Natural killer cell (primary cell): ENCODE measurements around the gene DPP9. TPM values are rescaled to one million over a fixed set of nuclear protein-coding genes. Genes with fewer than 3 reads are reported as not detected.

Experiments used
- ATAC-seq, 3 donors: fragments of 150-1000 bp in 2 of 3; fragments of 200-7000 bp in 1 of 3; cut with Tn5 transposase; 1 replicate in 1 of 3; 2 replicates in 2 of 3; pipeline ENCODE4 v1.10.0; 2021; ENCODE audit warnings: mild to moderate bottlenecking in 2 of 3, moderate library complexity in 2 of 3
- DNase-seq, 2 donors: peaks; one replicate each; pipeline versions ENCODE4 v3.0.0 to v3.0.0-alpha.2; 2013 to 2021; ENCODE audit warnings: mixed read lengths in 1 of 2
- H3K27ac ChIP-seq: one replicate; pipeline ENCODE4 v1.5.1; 2013; ENCODE audit warnings: mild to moderate bottlenecking, low read length
- H3K27me3 ChIP-seq: one replicate; pipeline ENCODE4 v1.6.1; 2013; ENCODE audit warnings: low read length; ENCODE audit not compliant: control insufficient read depth, insufficient read depth
- H3K36me3 ChIP-seq: one replicate; pipeline ENCODE4 v1.6.1; 2013; ENCODE audit warnings: low read length; ENCODE audit not compliant: control insufficient read depth, insufficient read depth
- H3K4me1 ChIP-seq: one replicate; pipeline ENCODE4 v1.6.1; 2013; ENCODE audit warnings: low read length; ENCODE audit not compliant: control insufficient read depth, insufficient read depth
- H3K4me3 ChIP-seq: one replicate; pipeline ENCODE4 v1.5.1; 2013; ENCODE audit warnings: low read length
- H3K9me3 ChIP-seq: one replicate; pipeline ENCODE4 v1.6.1; 2013; ENCODE audit warnings: low read length; ENCODE audit not compliant: control insufficient read depth, insufficient read depth
- H3K27ac Mint-ChIP-seq, 2 donors: one replicate each; pipeline ENCODE4 v1.8.0; 2022; ENCODE audit warnings: mild to moderate bottlenecking in 2 of 2, mixed read lengths in 2 of 2, moderate library complexity in 1 of 2
- H3K27me3 Mint-ChIP-seq, 2 donors: one replicate each; pipeline ENCODE4 v1.8.0; 2022; ENCODE audit warnings: low read depth in 2 of 2, mixed read lengths in 2 of 2
- H3K36me3 Mint-ChIP-seq: one replicate; pipeline ENCODE4 v1.8.0; 2022; ENCODE audit warnings: mixed read lengths
- H3K4me1 Mint-ChIP-seq, 2 donors: one replicate each; pipeline ENCODE4 v1.8.0; 2022; ENCODE audit warnings: mixed read lengths in 2 of 2
- H3K4me3 Mint-ChIP-seq: one replicate; pipeline ENCODE4 v1.8.0; 2022; ENCODE audit warnings: mild to moderate bottlenecking, moderate library complexity, mixed read lengths
- H3K9me3 Mint-ChIP-seq, 2 donors: one replicate each; pipeline ENCODE4 v1.8.0; 2022; ENCODE audit warnings: mixed read lengths in 2 of 2
- CTCF ChIP-seq: fragments of 200-600 bp; IDR thresholded peaks from one replicate; pipeline ENCODE4 v1.8.0; 2022; ENCODE audit warnings: antibody characterized with exemption
- WGBS: methylation state at CpG from one replicate; pipeline ENCODE4 v1.1.7; 2013; ENCODE audit warnings: missing lambda C conversion rate; ENCODE audit not compliant: insufficient coverage; 5-methylcytosine and 5-hydroxymethylcytosine counted together
- intact Hi-C: fragments of 100-400 bp; cut with micrococcal nuclease; formaldehyde crosslinking; loops from one replicate; pipeline ENCODE4 v1.14.2; 2022
- total RNA-seq, 4 donors: library from RNA; stranded (reverse); fragments of 120-200 nt in 1 of 4; gene quantifications; one replicate each; pipeline versions ENCODE4 v1.2.3 to v1.2.4, GENCODE V29; 2013 to 2022

The DPP9 gene
- total RNA-seq, 3 donors from 2014 or later (not counting 1 experiment from before 2014, with no cell fraction given): 133 to 183 (median 165) TPM

GRCh38 chr19:4697304-4697703 is 26.3 kb downstream of the DPP9 start:
- Histone ChIP-seq H3K4me1 (no peaks in the 10 kb centered on the region), H3K4me3 (no peak overlapping the region), H3K27me3 (no peaks in the 10 kb centered on the region), H3K36me3 (peaks cover 87% of the 10 kb centered on the region), H3K9me3 (no peaks in the 10 kb centered on the region), H3K27ac (no peak overlapping the region)
- Mint-ChIP-seq H3K27me3 (no peaks in the 10 kb centered on the region), H3K36me3 (no peaks in the 10 kb centered on the region), H3K9me3 (no peaks in the 10 kb centered on the region), H3K27ac (no peak overlapping the region), H3K4me1 (peaks cover 0 to 4% of the 10 kb centered on the region in 2 donors), H3K4me3 (no peak overlapping the region)
- ATAC-seq (no peak), DNase-seq (no peak)
- no peak for TF ChIP-seq CTCF
- WGBS: 98% methylated on average over 14 of the region's 14 CpGs
- intact Hi-C loops: no loop called here

- Mint-ChIP-seq H3K36me3 (no peaks in the 10 kb centered on the region), H3K27me3 (no peaks in the 10 kb centered on the region), H3K9me3 (no peaks in the 10 kb centered on the region), H3K4me3 (no peak overlapping the region), H3K27ac (no peak overlapping the region), H3K4me1 (peaks cover 0 to 4% of the 10 kb centered on the region in 2 donors)
- Histone ChIP-seq H3K9me3 (no peaks in the 10 kb centered on the region), H3K4me1 (no peaks in the 10 kb centered on the region), H3K27ac (no peak overlapping the region), H3K27me3 (no peaks in the 10 kb centered on the region), H3K4me3 (no peak overlapping the region), H3K36me3 (peaks cover 79% of the 10 kb centered on the region)
- DNase-seq (no peak), ATAC-seq (no peak)
- 95% methylated on average over 19 of the region's 19 CpGs for WGBS
- intact Hi-C loops: no loop called here
- TF ChIP-seq CTCF: no peak
These were observed 28.4 kb downstream of the DPP9 start for GRCh38 chr19:4695224-4695731.

- no peak for TF ChIP-seq CTCF
- Histone ChIP-seq H3K4me1 (no peaks in the 10 kb centered on the region), H3K4me3 (no peak overlapping the region), H3K9me3 (no peaks in the 10 kb centered on the region), H3K27ac (no peak overlapping the region), H3K36me3 (peaks cover 78% of the 10 kb centered on the region), H3K27me3 (no peaks in the 10 kb centered on the region)
- ATAC-seq (no peak), DNase-seq (no peak)
- Mint-ChIP-seq H3K4me1 (peaks cover 0 to 4% of the 10 kb centered on the region in 2 donors), H3K9me3 (no peaks in the 10 kb centered on the region), H3K27me3 (no peaks in the 10 kb centered on the region), H3K27ac (no peak overlapping the region), H3K4me3 (no peak overlapping the region), H3K36me3 (no peaks in the 10 kb centered on the region)
- intact Hi-C loops: no loop called here
- 97% methylated on average over 22 of the region's 22 CpGs for WGBS
These were observed 29.2 kb downstream of the DPP9 start for GRCh38 chr19:4694211-4694987.
